PFSK-1 (cell line): ENCODE results near the gene PIP5KL1.

ENCODE experiments used
- POLR2AphosphoS5 ChIP-seq: IDR thresholded peaks from 2 replicates; pipeline ENCODE4 v1.6.1; 2012; ENCODE audit warnings: low read depth, mild to moderate bottlenecking, control low read depth, low read length, moderate library complexity
- SIN3A ChIP-seq: IDR thresholded peaks from 2 replicates; pipeline ENCODE4 v1.6.1; 2012; ENCODE audit warnings: mild to moderate bottlenecking, low read length, moderate library complexity, borderline replicate concordance; ENCODE audit not compliant: insufficient read depth
- TF ChIP-seq, protein P1 (sequence below), 2 experiments: IDR thresholded peaks; 2 replicates each; pipeline versions ENCODE4 v1.6.1 to v1.8.0; 2011 to 2012; ENCODE audit warnings: low read depth in 2 of 2, low read length in 2 of 2, control low read depth in 1 of 2, inconsistent platforms in 1 of 2, mild to moderate bottlenecking in 1 of 2, moderate library complexity in 1 of 2; ENCODE audit not compliant: insufficient read depth in 1 of 2

GRCh38 chr9:127975376-127976315, 45.1 kb upstream of the PIP5KL1 start:
- TF ChIP-seq, protein P1, sequence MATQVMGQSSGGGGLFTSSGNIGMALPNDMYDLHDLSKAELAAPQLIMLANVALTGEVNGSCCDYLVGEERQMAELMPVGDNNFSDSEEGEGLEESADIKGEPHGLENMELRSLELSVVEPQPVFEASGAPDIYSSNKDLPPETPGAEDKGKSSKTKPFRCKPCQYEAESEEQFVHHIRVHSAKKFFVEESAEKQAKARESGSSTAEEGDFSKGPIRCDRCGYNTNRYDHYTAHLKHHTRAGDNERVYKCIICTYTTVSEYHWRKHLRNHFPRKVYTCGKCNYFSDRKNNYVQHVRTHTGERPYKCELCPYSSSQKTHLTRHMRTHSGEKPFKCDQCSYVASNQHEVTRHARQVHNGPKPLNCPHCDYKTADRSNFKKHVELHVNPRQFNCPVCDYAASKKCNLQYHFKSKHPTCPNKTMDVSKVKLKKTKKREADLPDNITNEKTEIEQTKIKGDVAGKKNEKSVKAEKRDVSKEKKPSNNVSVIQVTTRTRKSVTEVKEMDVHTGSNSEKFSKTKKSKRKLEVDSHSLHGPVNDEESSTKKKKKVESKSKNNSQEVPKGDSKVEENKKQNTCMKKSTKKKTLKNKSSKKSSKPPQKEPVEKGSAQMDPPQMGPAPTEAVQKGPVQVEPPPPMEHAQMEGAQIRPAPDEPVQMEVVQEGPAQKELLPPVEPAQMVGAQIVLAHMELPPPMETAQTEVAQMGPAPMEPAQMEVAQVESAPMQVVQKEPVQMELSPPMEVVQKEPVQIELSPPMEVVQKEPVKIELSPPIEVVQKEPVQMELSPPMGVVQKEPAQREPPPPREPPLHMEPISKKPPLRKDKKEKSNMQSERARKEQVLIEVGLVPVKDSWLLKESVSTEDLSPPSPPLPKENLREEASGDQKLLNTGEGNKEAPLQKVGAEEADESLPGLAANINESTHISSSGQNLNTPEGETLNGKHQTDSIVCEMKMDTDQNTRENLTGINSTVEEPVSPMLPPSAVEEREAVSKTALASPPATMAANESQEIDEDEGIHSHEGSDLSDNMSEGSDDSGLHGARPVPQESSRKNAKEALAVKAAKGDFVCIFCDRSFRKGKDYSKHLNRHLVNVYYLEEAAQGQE (IDR thresholded peaks at IDR 0.05; ENCODE audit: insufficient read depth in 1 of 2, low read depth in 2 of 2, low read length in 2 of 2): no peak
- TF ChIP-seq POLR2AphosphoS5 (no peak), SIN3A (no peak)
